GM12873 (cell line): ENCODE data around the gene MAPK4.

Experiments used
- TF ChIP-seq, protein P1 (sequence below): IDR thresholded peaks from 2 replicates; pipeline ENCODE4 v1.5.1; 2012; ENCODE audit warnings: low read depth, mild to moderate bottlenecking, moderate library complexity, low read length, control low read depth; ENCODE audit not compliant: insufficient read depth; ENCODE audit errors: missing control alignments

MAPK4 gene

GRCh38 chr18:50747849-50748242 is 188.0 kb downstream of the MAPK4 start:
- TF ChIP-seq, protein P1, sequence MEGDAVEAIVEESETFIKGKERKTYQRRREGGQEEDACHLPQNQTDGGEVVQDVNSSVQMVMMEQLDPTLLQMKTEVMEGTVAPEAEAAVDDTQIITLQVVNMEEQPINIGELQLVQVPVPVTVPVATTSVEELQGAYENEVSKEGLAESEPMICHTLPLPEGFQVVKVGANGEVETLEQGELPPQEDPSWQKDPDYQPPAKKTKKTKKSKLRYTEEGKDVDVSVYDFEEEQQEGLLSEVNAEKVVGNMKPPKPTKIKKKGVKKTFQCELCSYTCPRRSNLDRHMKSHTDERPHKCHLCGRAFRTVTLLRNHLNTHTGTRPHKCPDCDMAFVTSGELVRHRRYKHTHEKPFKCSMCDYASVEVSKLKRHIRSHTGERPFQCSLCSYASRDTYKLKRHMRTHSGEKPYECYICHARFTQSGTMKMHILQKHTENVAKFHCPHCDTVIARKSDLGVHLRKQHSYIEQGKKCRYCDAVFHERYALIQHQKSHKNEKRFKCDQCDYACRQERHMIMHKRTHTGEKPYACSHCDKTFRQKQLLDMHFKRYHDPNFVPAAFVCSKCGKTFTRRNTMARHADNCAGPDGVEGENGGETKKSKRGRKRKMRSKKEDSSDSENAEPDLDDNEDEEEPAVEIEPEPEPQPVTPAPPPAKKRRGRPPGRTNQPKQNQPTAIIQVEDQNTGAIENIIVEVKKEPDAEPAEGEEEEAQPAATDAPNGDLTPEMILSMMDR: no peak

DNA sequence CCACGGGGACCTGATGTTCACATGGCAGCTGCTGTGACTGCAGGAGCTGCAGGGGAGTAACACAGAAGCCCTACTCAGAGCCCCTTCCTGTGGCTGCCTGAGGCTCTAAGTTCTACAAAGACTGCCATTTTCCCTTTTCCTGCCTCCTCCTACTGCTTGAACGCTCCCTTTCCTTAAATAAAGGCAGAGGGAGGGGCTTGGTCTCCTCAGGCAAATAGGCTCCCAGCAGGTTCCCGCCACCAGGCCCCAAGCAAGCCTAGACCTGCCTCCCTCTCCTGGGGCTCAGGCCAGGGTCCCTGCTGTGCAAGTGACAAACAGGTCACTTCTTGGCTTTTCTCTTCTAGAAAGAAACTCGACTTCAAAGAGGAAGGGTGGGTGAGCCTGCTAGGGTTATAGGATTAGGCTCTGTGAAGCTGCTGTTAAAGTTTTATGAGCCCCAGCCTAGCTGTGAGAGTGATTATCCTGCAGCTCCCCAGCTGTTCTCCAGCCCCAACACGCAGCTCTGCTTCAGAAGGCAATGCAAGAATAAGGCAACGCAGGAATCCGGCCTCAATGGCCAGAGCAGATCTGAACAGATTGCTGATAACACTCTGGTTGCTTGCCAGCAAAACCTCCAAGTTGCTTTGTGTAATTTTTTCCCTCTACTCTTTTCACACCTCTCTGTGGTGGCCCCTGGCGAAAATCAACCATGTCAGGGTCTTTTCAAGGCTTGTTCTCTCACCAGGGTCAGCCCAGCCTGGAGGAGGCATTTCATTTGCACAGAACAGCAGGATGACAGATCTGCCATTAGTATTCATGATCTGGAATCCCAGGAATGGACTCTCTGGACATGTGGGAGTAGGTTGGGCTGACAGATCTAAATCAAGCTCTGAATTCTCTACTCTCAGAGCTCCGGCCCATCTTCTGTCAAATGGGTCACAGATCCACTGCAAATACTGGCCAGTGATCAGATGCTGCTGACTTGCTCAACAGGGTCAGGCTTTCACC is 188.6 kb downstream of the MAPK4 start:
- TF ChIP-seq, protein P1: no peak

DNA sequence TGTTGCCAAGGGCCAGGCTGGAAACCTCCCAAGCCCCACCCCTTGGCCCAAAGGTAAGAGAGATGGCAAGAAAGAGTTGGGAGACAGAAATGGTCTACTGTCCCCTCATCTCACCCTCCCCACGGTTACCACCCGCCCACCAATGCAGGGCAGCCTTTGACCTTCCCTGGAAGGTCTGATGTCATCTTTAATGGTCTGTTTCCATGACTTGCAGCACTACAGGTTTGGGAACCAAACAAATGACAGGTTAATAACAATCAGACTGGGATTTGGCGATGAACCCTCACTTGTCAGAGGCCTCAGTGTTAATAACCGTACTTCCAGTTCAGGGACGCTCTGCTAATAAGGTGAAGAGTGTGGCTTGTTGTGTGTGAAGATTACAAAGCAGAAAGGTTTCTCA is 189.5 kb downstream of the MAPK4 start:
- TF ChIP-seq, protein P1: no peak

DNA sequence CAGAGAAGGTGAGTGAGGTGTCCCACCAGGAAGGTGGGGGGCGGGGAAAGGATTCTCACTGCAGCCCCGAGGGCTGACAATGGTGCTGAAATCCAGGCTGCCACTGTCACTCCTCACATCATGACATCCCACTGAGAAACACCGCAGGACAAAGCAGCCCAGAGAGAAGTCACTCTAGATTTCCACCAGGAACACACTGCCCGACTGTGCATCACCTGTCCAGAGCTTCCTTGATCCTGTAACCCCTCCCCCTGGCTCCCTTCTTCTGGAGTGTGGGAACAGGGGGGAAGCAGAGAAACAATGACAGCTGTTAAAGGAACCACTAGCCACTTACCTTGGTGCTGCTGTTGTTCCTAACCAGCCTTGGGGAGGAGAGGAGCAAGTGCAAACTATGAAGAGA is 190.1 kb downstream of the MAPK4 start:
- TF ChIP-seq, protein P1: no peak

DNA sequence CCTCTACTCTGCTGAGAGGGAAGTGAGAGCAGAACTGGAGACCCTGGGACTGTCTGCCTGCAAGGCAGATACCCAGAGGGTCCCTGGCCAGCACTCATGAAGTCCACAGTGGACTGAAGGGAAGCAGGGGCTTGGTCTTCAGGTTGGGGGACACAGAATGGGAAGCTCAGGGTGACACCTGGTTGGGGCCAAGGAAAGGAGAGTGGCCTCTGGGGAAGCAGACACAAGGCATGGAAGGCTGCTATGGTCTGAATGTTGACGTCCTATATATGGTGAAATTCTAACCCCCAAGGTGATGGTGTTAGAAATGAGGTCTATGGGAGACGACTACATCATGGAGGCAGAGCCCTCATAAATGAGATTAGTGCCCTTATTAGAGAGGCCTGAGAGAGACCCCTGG is 190.7 kb downstream of the MAPK4 start:
- TF ChIP-seq, protein P1: no peak

DNA sequence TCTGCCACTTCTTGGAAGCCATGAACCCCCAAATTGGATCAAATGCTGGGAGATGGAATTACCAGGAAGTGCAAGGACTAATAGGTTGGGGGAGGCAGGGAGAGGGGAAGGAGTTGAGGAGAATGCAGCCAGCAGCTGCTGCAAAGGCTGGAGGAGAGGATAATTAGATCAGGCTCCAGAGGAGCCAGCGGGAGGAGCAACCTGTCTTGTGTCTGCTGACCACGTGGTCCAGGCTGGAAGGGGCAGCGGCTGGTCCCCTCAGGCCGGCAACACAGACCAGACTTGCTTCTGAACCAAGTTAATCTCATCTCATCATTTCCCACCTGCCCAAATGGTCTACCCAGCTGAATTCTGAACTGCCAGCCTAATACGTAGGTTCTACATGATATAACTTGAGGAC is 191.6 kb downstream of the MAPK4 start:
- TF ChIP-seq, protein P1: no peak

DNA sequence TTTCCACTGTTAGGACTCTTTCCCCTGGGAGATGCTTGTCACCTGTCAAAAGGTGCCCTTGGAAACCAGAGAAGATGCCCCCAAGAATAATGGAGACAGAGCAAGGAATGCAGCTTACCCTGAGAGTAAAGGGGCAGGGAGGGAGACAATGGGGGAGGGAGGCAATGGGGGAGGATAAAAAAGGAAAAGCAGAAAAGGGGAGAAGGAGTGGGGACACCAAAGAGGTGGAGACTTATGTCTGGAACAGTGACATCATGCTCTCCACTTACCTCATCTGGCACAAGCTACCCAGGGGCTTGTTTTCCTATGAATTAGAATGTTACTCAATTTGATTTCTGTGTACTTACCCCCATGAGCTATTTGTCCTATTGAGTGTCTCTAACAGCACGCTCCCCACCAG is 192.1 kb downstream of the MAPK4 start:
- TF ChIP-seq, protein P1: no peak
